ENCODE results near the gene EXOSC10.
"Not testable (repeated sequence)": the region's sequence is repeated elsewhere in the genome, so short reads cannot be mapped to it uniquely, and the experiment has no call there.

The EXOSC10 gene

GRCh38 chr1:11100149-11100493, 452 bp upstream of the EXOSC10 start:
- ChIA-PET POLR2A (no interaction called here), CTCF (interaction anchor here (1.5 to 2.5 kb wide), 2 partner anchors 62 to 142 kb away, joined by 4 to 20 read pairs; no protein-coding TSS in a partner anchor)
- no peak for TF ChIP-seq CTCF (IDR thresholded peaks at IDR 0.05; ENCODE audit: control extremely low read depth, extremely low read depth, low read depth, missing control alignments)
- DNase-seq (ENCODE audit: extremely low spot score): no peak

- DNase-seq (ENCODE audit: extremely low spot score): no peak
- ChIA-PET POLR2A (no interaction called here), CTCF (interaction anchor here (1.0 to 2.5 kb wide), 7 partner anchors 10 to 669 kb away, joined by 3 to 20 read pairs (median 4); partner anchors contain the start of gene CENPS)
- TF ChIP-seq CTCF (IDR thresholded peaks at IDR 0.05; ENCODE audit: control extremely low read depth, extremely low read depth, low read depth, missing control alignments): no peak
Observed at GRCh38 chr1:11098931-11099309, 749 bp downstream of the EXOSC10 start.

GRCh38 chr1:11083784-11084183, 15.9 kb downstream of the EXOSC10 start:
- POLR2A ChIA-PET; CTCF ChIA-PET; DNase-seq (ENCODE audit: extremely low spot score): not testable (repeated sequence)

- CTCF ChIA-PET: interaction anchor here (1.0 to 2.0 kb wide), 6 partner anchors 10 to 562 kb away, joined by 3 to 9 read pairs (median 4); partner anchors contain the start of gene SRM
- POLR2A ChIA-PET: no interaction called here
- DNase-seq (ENCODE audit: extremely low spot score): no peak
- no peak for TF ChIP-seq CTCF (IDR thresholded peaks at IDR 0.05; ENCODE audit: control extremely low read depth, extremely low read depth, low read depth, missing control alignments)
Observed at GRCh38 chr1:11080931-11081330, 18.7 kb downstream of the EXOSC10 start.

- CTCF ChIA-PET: interaction anchor here (1.2 to 4.4 kb wide), 5 partner anchors 9 to 40 kb away, joined by 4 to 28 read pairs (median 4); partner anchors contain the start of gene SRM
- DNase-seq (ENCODE audit: extremely low spot score): no peak
- no peak for TF ChIP-seq CTCF (IDR thresholded peaks at IDR 0.05; ENCODE audit: control extremely low read depth, extremely low read depth, low read depth, missing control alignments)
- POLR2A ChIA-PET: interaction anchor here (0.5 kb wide), 1 partner anchor 160 kb away, joined by 3 read pairs; no protein-coding TSS in a partner anchor
Observed at GRCh38 chr1:11078631-11079030, 21.0 kb downstream of the EXOSC10 start.

- CTCF ChIA-PET: interaction anchor here (1.1 to 6.7 kb wide), 7 partner anchors 11 to 591 kb away, joined by 3 to 52 read pairs (median 4); partner anchors contain the start of genes FBXO6 and SRM
- peak; percentile 58 for DNase-seq (ENCODE audit: extremely low spot score)
- POLR2A ChIA-PET: interaction anchor here (0.6 to 1.0 kb wide), 2 partner anchors 36 to 159 kb away, joined by 3 to 4 read pairs; no protein-coding TSS in a partner anchor
Observed at GRCh38 chr1:11073398-11073797, 26.3 kb downstream of the EXOSC10 start.

GRCh38 chr1:11072216-11072917, 27.3 kb downstream of the EXOSC10 start:
- CTCF ChIA-PET: interaction anchor here (1.1 to 6.7 kb wide), 7 partner anchors 10 to 592 kb away, joined by 3 to 52 read pairs (median 4); partner anchors contain the start of genes FBXO6 and SRM
- DNase-seq (ENCODE audit: extremely low spot score): peak; percentile 64
- peak; percentile 43 for TF ChIP-seq CTCF (IDR thresholded peaks at IDR 0.05; ENCODE audit: control extremely low read depth, extremely low read depth, low read depth, missing control alignments)
- POLR2A ChIA-PET: interaction anchor here (0.6 to 1.0 kb wide), 4 partner anchors 13 to 160 kb away, joined by 3 to 4 read pairs (median 4); partner anchors contain the start of gene SRM

Measured in GM10248 (cell line).